Stimulated activated naive CD8-positive, alpha-beta T cell treated with anti-CD3 and anti-CD28 coated beads, Interleukin-15, Interleukin-2, amounts not matched to agents 100 ng/mL and 50 ng/mL, for 24 hours (primary cell): ENCODE measurements around the gene MEX3D.

Experiments
- H3K27ac Mint-ChIP-seq: one replicate; pipeline ENCODE4 v1.8.0; 2021; ENCODE audit warnings: mild to moderate bottlenecking, mixed read lengths
- H3K27me3 Mint-ChIP-seq: one replicate; pipeline ENCODE4 v1.8.0; 2021; ENCODE audit warnings: mixed read lengths
- H3K36me3 Mint-ChIP-seq: one replicate; pipeline ENCODE4 v1.8.0; 2021; ENCODE audit warnings: low read depth, mixed read lengths
- H3K4me1 Mint-ChIP-seq: one replicate; pipeline ENCODE4 v1.8.0; 2021; ENCODE audit warnings: low read depth, mixed read lengths
- H3K4me3 Mint-ChIP-seq: one replicate; pipeline ENCODE4 v1.8.0; 2021; ENCODE audit warnings: mild to moderate bottlenecking, mixed read lengths
- H3K9me3 Mint-ChIP-seq: one replicate; pipeline ENCODE4 v1.8.0; 2021; ENCODE audit warnings: mixed read lengths

The MEX3D gene

GRCh38 chr19:1513499-1514294, 54.4 kb downstream of the MEX3D start:
- Mint-ChIP-seq H3K4me1 (peaks cover 9% of the 10 kb centered on the region), H3K27ac (no peak overlapping the region), H3K9me3 (no peaks in the 10 kb centered on the region), H3K27me3 (peaks cover 9% of the 10 kb centered on the region), H3K4me3 (no peak overlapping the region), H3K36me3 (no peaks in the 10 kb centered on the region)

GRCh38 chr19:1512671-1513498, 55.2 kb downstream of the MEX3D start, which contains the start of gene ADAMTSL5:
Gene ADAMTSL5, minus strand, starts transcription at chr19:1513019. Its CDS starts 2,076 bp downstream, at chr19:1510943.
- peaks cover 12% of the 10 kb centered on the region for H3K4me1 Mint-ChIP-seq
- H3K27me3 Mint-ChIP-seq = peaks cover 9% of the 10 kb centered on the region
- no peak within 1 kb of the TSS for H3K27ac Mint-ChIP-seq
- no peaks in the 10 kb centered on the region for H3K36me3 Mint-ChIP-seq
- peak within 1 kb of the TSS; percentile 74 for H3K4me3 Mint-ChIP-seq
- no peaks in the 10 kb centered on the region for H3K9me3 Mint-ChIP-seq

DNA sequence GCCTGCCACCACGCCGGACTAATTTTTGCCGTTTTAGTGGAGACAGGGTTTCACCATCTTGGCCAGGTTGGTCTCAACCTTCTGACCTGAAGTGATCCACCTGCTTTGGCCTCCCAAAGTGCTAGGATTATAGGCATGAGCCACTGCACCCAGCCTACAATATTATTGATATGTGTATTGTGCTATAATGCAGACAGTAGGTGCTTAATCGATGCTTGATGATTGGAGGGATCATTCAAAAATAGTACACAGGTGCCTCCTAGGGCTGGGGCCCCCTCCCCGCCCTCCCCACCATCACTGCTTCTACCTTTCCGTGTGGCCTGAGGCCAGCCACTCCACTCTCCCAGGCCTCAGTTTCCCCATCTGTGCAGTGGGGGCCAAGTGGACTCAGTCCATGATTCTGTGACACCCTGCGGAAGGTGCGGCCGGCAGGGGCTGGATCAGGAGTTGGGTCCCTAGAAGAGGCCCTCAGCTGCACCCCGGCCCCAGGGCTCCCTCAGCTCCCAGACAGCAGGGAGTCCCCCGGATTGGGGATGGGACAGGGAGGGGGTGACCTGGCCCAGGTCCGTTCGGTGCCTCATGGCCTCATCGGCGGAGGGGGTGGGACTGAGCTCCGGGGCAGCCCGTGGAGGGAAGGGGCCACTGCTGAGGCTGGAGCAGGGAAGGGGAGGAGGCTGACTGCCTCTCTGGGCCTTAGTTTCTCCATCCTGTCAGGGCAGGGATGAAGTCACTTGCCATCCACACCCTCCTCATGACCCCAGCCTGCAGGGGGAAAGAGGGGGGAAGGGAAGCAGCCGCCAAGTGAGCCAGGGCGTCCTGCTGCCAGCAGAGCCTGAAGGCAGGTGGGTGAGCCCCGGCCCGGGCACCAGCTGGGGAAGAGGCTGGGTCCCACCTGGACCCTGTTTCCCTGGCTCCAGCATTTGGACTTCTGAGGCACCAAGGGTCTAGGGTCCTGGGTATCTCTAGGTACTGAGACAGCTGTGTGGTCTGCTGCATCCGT, 56.5 kb downstream of the MEX3D start:
- H3K27me3 Mint-ChIP-seq = peaks cover 9% of the 10 kb centered on the region
- no peak overlapping the region for H3K27ac Mint-ChIP-seq
- H3K36me3 Mint-ChIP-seq = no peaks in the 10 kb centered on the region
- H3K4me3 Mint-ChIP-seq = peak overlapping the region; percentile 74
- no peaks in the 10 kb centered on the region for H3K9me3 Mint-ChIP-seq
- peaks cover 17% of the 10 kb centered on the region for H3K4me1 Mint-ChIP-seq

DNA sequence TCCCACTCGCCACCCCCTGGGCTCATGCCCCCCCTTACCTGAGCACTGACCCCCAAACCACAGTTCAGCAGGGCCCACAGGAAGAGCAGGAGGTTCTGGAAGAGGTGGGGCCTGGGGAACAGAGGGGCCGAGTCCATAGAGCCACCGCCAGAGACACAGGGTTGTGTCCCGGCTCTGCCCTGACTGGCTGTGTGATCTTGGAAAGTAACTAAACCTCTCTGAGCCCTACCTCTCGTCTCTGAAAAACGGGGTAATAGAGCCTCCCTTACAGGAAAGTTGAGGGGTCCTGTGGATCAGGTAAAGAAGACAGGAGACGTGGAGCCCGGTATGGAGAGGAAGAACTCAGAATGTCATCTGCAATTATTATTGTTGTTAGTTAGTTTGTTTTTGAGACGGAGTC, 57.3 kb downstream of the MEX3D start:
- H3K9me3 Mint-ChIP-seq = no peaks in the 10 kb centered on the region
- peaks cover 17% of the 10 kb centered on the region for H3K4me1 Mint-ChIP-seq
- H3K4me3 Mint-ChIP-seq = no peak overlapping the region
- H3K27ac Mint-ChIP-seq = no peak overlapping the region
- H3K27me3 Mint-ChIP-seq = peaks cover 5% of the 10 kb centered on the region
- H3K36me3 Mint-ChIP-seq = no peaks in the 10 kb centered on the region

- Mint-ChIP-seq H3K36me3 (no peaks in the 10 kb centered on the region), H3K27ac (no peak overlapping the region), H3K4me3 (no peak overlapping the region), H3K4me1 (peaks cover 17% of the 10 kb centered on the region), H3K9me3 (no peaks in the 10 kb centered on the region), H3K27me3 (peaks cover 5% of the 10 kb centered on the region)
Observed at GRCh38 chr19:1510442-1510806, 57.7 kb downstream of the MEX3D start.

DNA sequence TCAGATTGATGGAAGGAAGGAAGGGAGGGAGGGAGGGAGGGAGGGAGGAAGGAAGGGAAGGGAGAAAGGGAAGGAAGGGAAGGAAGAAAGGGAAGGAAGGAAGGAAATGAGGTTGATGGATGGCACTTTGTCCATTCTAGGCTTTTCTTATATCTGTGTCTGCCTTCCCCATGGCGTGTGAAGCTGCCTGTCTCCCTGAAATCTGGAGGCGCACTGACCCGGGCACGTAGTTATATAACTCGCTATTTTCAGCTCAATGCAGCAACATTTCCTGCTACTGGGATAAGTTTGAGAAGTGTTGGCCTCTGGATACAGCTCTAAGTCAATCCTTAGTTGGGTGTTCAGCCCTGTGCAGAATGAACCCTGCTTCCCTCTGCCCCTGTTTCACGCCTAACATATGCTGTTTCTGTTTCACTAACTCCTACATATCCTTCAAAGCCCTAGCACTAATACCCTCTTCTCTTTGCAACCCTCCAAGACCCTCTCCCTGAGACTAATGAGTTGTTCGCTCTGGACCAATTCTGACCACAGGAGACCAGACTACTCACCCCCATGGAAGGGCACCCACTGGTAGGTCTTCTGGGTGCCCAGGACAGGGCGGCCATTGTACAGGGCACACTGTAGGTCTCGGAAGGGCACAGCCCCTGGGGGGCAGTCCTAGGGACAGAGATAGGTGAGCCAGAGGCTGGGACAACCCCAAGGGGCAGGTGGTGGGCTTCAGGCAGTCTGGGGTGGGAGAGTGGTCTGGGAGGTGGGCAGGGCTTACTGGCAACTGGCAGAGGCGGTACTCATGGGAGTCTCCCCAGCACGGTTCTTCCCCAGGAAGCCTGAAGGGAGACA, 58.3 kb downstream of the MEX3D start:
- no peaks in the 10 kb centered on the region for H3K9me3 Mint-ChIP-seq
- peaks cover 17% of the 10 kb centered on the region for H3K4me1 Mint-ChIP-seq
- no peak overlapping the region for H3K27ac Mint-ChIP-seq
- H3K4me3 Mint-ChIP-seq = no peak overlapping the region
- peaks cover 7% of the 10 kb centered on the region for H3K27me3 Mint-ChIP-seq
- H3K36me3 Mint-ChIP-seq = no peaks in the 10 kb centered on the region

DNA sequence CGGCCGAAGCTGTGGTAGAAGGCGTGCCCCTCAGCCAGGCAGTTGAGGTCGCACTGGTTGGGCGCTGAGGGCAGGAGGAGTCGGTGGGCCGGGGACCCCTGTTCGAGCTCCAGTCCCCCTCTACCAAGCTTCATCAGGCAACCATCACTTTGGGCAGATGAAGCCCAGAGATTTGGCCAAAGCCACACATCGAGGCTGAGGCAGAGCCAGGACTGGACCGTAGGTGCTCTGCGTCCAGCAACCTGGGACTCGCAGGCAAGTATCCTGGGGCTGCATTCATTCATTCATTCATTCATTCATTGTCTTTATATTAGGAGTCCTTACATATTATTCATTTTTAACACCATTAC, 59.6 kb downstream of the MEX3D start:
- H3K9me3 Mint-ChIP-seq = no peaks in the 10 kb centered on the region
- peaks cover 11% of the 10 kb centered on the region for H3K27me3 Mint-ChIP-seq
- no peak overlapping the region for H3K27ac Mint-ChIP-seq
- H3K4me3 Mint-ChIP-seq = no peak overlapping the region
- no peaks in the 10 kb centered on the region for H3K36me3 Mint-ChIP-seq
- peaks cover 17% of the 10 kb centered on the region for H3K4me1 Mint-ChIP-seq

DNA sequence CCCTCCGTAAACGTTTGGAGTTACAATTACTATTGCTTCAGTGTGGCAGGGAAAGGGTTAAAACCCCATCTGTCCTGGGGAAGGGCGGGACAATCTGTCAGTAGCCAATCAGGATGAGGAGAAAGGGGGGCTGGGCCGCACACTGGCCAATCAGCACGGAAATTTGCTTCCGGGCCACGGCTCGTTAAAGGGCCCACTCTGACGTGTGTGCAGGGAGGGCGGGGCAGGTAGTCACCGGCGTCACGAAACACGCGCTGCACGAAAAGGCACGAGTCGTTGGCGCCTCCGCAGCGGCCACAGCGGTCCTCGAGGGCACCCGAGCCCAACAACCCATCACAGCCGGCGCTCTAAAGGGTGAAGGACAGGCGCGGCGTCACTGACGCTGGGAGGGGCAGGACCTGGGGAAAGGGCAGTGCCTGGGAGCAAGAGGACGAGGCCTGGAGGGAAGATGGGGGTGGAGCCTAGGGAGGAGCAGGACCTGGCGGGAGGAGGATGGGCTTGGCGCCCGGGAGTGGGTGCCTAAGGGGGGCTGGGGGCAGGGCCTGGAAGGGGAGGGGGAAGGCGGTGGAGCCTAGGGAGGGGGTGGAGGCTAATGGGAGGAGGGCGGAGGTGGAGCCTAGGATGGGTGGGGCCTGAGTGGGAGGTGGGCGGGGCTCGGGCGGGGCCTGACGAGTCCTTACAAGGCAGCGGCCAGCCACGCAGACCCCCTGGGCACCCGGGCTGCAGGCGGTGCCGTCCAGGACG, 60.2 kb downstream of the MEX3D start:
- H3K27me3 Mint-ChIP-seq = peaks cover 13% of the 10 kb centered on the region
- no peaks in the 10 kb centered on the region for H3K9me3 Mint-ChIP-seq
- H3K27ac Mint-ChIP-seq = peak overlapping the region; percentile 77
- H3K4me3 Mint-ChIP-seq = peak overlapping the region; percentile 76
- peaks cover 19% of the 10 kb centered on the region for H3K4me1 Mint-ChIP-seq
- H3K36me3 Mint-ChIP-seq = no peaks in the 10 kb centered on the region

DNA sequence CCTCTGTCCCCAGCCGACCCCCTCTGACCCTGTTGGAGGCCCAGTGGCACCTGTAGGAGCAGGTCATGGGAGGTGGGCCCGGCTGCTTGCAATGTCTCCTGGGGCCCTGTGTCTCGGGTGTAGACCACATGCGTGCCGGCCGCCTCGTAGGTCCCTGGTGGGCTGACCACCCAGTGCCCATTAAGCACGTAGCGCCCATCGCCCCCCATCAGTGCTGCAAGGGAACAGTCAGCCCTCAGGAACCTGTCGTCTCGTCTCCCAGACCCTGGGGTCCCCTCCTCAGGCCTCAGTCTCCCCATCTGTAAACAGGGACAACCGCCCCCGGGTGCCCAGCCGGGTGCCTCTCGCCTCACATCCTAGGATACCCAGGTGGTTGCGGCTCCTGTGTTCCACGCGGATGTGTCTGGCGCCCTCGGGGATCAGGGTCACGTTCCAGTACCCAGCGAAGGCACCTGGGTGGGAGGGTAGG, 60.9 kb downstream of the MEX3D start:
- Mint-ChIP-seq H3K27me3 (peaks cover 18% of the 10 kb centered on the region), H3K36me3 (no peaks in the 10 kb centered on the region), H3K9me3 (no peaks in the 10 kb centered on the region), H3K4me3 (no peak overlapping the region), H3K27ac (no peak overlapping the region), H3K4me1 (peaks cover 18% of the 10 kb centered on the region)

DNA sequence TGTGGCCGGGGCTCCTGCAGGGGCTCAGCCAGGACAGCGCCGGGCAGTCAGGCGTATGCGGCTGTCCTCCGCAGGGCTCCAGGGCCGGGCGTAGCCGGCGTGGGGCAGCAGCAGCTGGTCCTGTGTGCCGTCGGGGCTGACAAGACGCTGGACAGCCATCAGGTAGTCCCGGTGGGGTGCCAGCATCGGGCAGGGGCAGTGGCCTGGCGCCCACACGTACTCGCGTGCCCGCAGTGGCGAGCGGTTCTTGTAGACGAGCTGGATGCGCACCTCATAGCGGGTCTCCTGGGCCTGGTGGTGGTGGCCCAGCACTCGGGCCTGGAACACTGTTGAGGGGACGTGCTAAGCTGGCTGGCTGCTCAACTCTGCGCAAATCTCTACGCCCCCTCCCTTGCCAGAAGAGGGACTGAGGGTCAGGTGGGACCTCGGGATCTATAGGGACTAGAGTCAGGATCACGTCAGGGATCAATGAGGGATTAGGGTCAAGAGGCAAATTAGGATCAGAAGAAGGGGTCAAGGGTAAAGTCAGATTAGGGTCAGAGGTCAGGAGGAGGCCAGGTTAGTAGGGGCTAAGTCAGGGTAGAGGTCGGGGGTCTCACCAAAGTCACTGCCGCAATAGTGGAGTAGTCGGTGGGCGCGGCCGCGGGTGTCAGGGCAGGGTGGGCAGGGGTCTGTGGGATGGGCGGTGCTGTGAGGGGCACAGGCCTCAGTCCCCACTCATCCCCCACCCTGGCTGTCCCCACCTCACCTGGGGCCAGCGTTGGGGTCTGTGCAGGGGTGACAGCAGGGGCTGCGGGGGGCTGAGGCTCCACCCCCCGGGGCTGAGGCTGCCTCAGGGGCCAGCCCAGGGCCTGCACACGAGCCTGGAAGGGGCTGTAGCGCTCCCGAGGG, 61.9 kb downstream of the MEX3D start:
- H3K27me3 Mint-ChIP-seq = peaks cover 18% of the 10 kb centered on the region
- no peak overlapping the region for H3K27ac Mint-ChIP-seq
- H3K4me1 Mint-ChIP-seq = peaks cover 17% of the 10 kb centered on the region
- no peaks in the 10 kb centered on the region for H3K36me3 Mint-ChIP-seq
- H3K9me3 Mint-ChIP-seq = no peaks in the 10 kb centered on the region
- H3K4me3 Mint-ChIP-seq = no peak overlapping the region

- peaks cover 17% of the 10 kb centered on the region for H3K27me3 Mint-ChIP-seq
- H3K36me3 Mint-ChIP-seq = no peaks in the 10 kb centered on the region
- H3K27ac Mint-ChIP-seq = no peak overlapping the region
- H3K9me3 Mint-ChIP-seq = no peaks in the 10 kb centered on the region
- no peak overlapping the region for H3K4me3 Mint-ChIP-seq
- H3K4me1 Mint-ChIP-seq = peaks cover 17% of the 10 kb centered on the region
Observed at GRCh38 chr19:1505012-1505411, 63.1 kb downstream of the MEX3D start.
